Stimulated activated naive CD8-positive, alpha-beta T cell treated with anti-CD3 and anti-CD28 coated beads, Interleukin-15, amount 100 ng/mL, for 72 hours (primary cell): Measurements from ENCODE around the gene SLC39A8.
A peak's percentile ranks its signal among the peaks of the same experiment; 100 is the strongest.
"Not testable (repeated sequence)": the region's sequence is repeated elsewhere in the genome, so short reads cannot be mapped to it uniquely, and the experiment has no call there.

Experiments
- ATAC-seq: fragments of 150-1000 bp; cut with Tn5 transposase; 2 replicates; pipeline ENCODE4 v1.10.0; 2021; ENCODE audit warnings: mild to moderate bottlenecking, moderate library complexity
- DNase-seq, 2 donors: peaks; one replicate each; pipeline ENCODE4 v3.0.0; 2021 to 2022
- H3K27ac Mint-ChIP-seq, 2 donors: one replicate each; pipeline ENCODE4 v1.8.0; 2022; ENCODE audit warnings: mild to moderate bottlenecking in 2 of 2, mixed read lengths in 2 of 2, moderate library complexity in 2 of 2
- H3K27me3 Mint-ChIP-seq: one replicate; pipeline ENCODE4 v1.8.0; 2022; ENCODE audit warnings: mixed read lengths
- H3K4me1 Mint-ChIP-seq: one replicate; pipeline ENCODE4 v1.8.0; 2022; ENCODE audit warnings: mild to moderate bottlenecking, mixed read lengths
- H3K4me3 Mint-ChIP-seq, 2 donors: one replicate each; pipeline ENCODE4 v1.8.0; 2022; ENCODE audit warnings: mild to moderate bottlenecking in 2 of 2, mixed read lengths in 2 of 2, moderate library complexity in 1 of 2
- H3K9me3 Mint-ChIP-seq, 2 donors: one replicate each; pipeline ENCODE4 v1.8.0; 2022; ENCODE audit warnings: mixed read lengths in 2 of 2

The SLC39A8 gene

GRCh38 chr4:102344954-102345794 lies at the start of gene SLC39A8:
Gene SLC39A8 (minus strand): TSS chr4:102345482. CDS start chr4:102344662, 820 bp downstream.
- Mint-ChIP-seq H3K9me3 (no peaks in the 10 kb centered on the region), H3K4me1 (peaks cover 41% of the 10 kb centered on the region), H3K27me3 (no peaks in the 10 kb centered on the region), H3K27ac (peak within 1 kb of the TSS; percentile 92 to 94), H3K4me3 (peak within 1 kb of the TSS; percentile 83 to 86)
- ATAC-seq = peak; percentile 85
- DNase-seq = peak; percentile 86 to 93

- peaks cover 10% of the 10 kb centered on the region for H3K27me3 Mint-ChIP-seq
- DNase-seq = no peak
- H3K4me1 Mint-ChIP-seq = peaks cover 27% of the 10 kb centered on the region
- no peak overlapping the region for H3K4me3 Mint-ChIP-seq
- H3K27ac Mint-ChIP-seq = no peak overlapping the region
- no peak for ATAC-seq
- peaks cover 0 to 3% of the 10 kb centered on the region in 2 donors for H3K9me3 Mint-ChIP-seq
These were observed 46.9 kb upstream of the SLC39A8 start for GRCh38 chr4:102392033-102392744.

GRCh38 chr4:102390438-102390837 lies 45.2 kb upstream of the SLC39A8 start:
- Mint-ChIP-seq H3K4me1 (peaks cover 27% of the 10 kb centered on the region), H3K9me3 (peaks cover 0 to 3% of the 10 kb centered on the region in 2 donors), H3K27me3 (peaks cover 16% of the 10 kb centered on the region), H3K4me3 (peak overlapping the region in 1 of 2 donors; percentile 41), H3K27ac (peak overlapping the region in 1 of 2 donors; percentile 59)
- DNase-seq (peak; percentile 10 to 18), ATAC-seq (peak; percentile 100)

GRCh38 chr4:102388611-102389010 lies 43.3 kb upstream of the SLC39A8 start:
- DNase-seq = no peak
- peaks cover 27% of the 10 kb centered on the region for H3K4me1 Mint-ChIP-seq
- ATAC-seq = no peak
- H3K9me3 Mint-ChIP-seq = peaks cover 0 to 3% of the 10 kb centered on the region in 2 donors
- no peak overlapping the region for H3K4me3 Mint-ChIP-seq
- H3K27ac Mint-ChIP-seq = no peak overlapping the region
- peaks cover 16% of the 10 kb centered on the region for H3K27me3 Mint-ChIP-seq

- Mint-ChIP-seq H3K4me1 (peaks cover 27% of the 10 kb centered on the region), H3K27me3 (peaks cover 25% of the 10 kb centered on the region), H3K27ac (no peak overlapping the region), H3K9me3 (peaks cover 0 to 3% of the 10 kb centered on the region in 2 donors), H3K4me3 (no peak overlapping the region)
- DNase-seq (no peak), ATAC-seq (no peak)
These were observed 42.4 kb upstream of the SLC39A8 start for GRCh38 chr4:102387552-102388150.

GRCh38 chr4:102386966-102387365 lies 41.7 kb upstream of the SLC39A8 start:
- no peak for DNase-seq
- no peak for ATAC-seq
- Mint-ChIP-seq H3K27ac (no peak overlapping the region), H3K4me1 (peaks cover 27% of the 10 kb centered on the region), H3K27me3 (peaks cover 32% of the 10 kb centered on the region), H3K9me3 (peaks cover 3% of the 10 kb centered on the region in 2 donors), H3K4me3 (no peak overlapping the region)

- not testable (repeated sequence) for DNase-seq, ATAC-seq, H3K27ac Mint-ChIP-seq, H3K4me1 Mint-ChIP-seq, H3K4me3 Mint-ChIP-seq
- Mint-ChIP-seq H3K27me3 (peaks cover 25% of the 10 kb centered on the region), H3K9me3 (peaks cover 17 to 33% of the 10 kb centered on the region in 2 donors)
These were observed 35.0 kb upstream of the SLC39A8 start for GRCh38 chr4:102380253-102380652.

GRCh38 chr4:102362922-102363432 lies 17.7 kb upstream of the SLC39A8 start:
- Mint-ChIP-seq H3K27ac (no peak overlapping the region), H3K4me3 (no peak overlapping the region), H3K9me3 (peaks cover 0 to 11% of the 10 kb centered on the region in 2 donors), H3K4me1 (no peaks in the 10 kb centered on the region), H3K27me3 (no peaks in the 10 kb centered on the region)
- no peak for ATAC-seq
- DNase-seq = no peak

- Mint-ChIP-seq H3K4me1 (no peaks in the 10 kb centered on the region), H3K27me3 (no peaks in the 10 kb centered on the region), H3K9me3 (no peaks in the 10 kb centered on the region), H3K4me3 (no peak overlapping the region), H3K27ac (no peak overlapping the region)
- no peak for ATAC-seq
- no peak for DNase-seq
These were observed 12.8 kb upstream of the SLC39A8 start for GRCh38 chr4:102358128-102358527.

GRCh38 chr4:102357637-102358036 lies 12.4 kb upstream of the SLC39A8 start:
- H3K9me3 Mint-ChIP-seq, H3K27me3 Mint-ChIP-seq, H3K27ac Mint-ChIP-seq, H3K4me3 Mint-ChIP-seq, DNase-seq, ATAC-seq, H3K4me1 Mint-ChIP-seq: not testable (repeated sequence)

- no peak for DNase-seq
- ATAC-seq = no peak
- H3K9me3 Mint-ChIP-seq = no peaks in the 10 kb centered on the region
- H3K4me3 Mint-ChIP-seq = no peak overlapping the region
- no peaks in the 10 kb centered on the region for H3K27me3 Mint-ChIP-seq
- H3K4me1 Mint-ChIP-seq = no peaks in the 10 kb centered on the region
- H3K27ac Mint-ChIP-seq = no peak overlapping the region
These were observed 11.4 kb upstream of the SLC39A8 start for GRCh38 chr4:102356562-102357202.

- Mint-ChIP-seq H3K9me3 (no peaks in the 10 kb centered on the region), H3K27me3 (no peaks in the 10 kb centered on the region), H3K4me3 (no peak overlapping the region), H3K4me1 (no peaks in the 10 kb centered on the region), H3K27ac (no peak overlapping the region)
- no peak for DNase-seq
- no peak for ATAC-seq
These were observed 10.5 kb upstream of the SLC39A8 start for GRCh38 chr4:102355748-102356147.

- H3K4me3 Mint-ChIP-seq = no peak overlapping the region
- no peaks in the 10 kb centered on the region for H3K4me1 Mint-ChIP-seq
- H3K27me3 Mint-ChIP-seq = no peaks in the 10 kb centered on the region
- no peaks in the 10 kb centered on the region for H3K9me3 Mint-ChIP-seq
- ATAC-seq (no peak), DNase-seq (no peak)
- H3K27ac Mint-ChIP-seq = no peak overlapping the region
These were observed 9.6 kb upstream of the SLC39A8 start for GRCh38 chr4:102354671-102355454.

GRCh38 chr4:102352781-102353180 lies 7.5 kb upstream of the SLC39A8 start:
- peak overlapping the region in 1 of 2 donors; percentile 75 for H3K27ac Mint-ChIP-seq
- no peaks in the 10 kb centered on the region for H3K4me1 Mint-ChIP-seq
- no peak for DNase-seq

More at GRCh38 chr4:102352781-102353180, 7.5 kb upstream of the SLC39A8 start:
- no peaks in the 10 kb centered on the region for H3K27me3 Mint-ChIP-seq
- ATAC-seq = no peak
- H3K9me3 Mint-ChIP-seq = no peaks in the 10 kb centered on the region
- no peak overlapping the region for H3K4me3 Mint-ChIP-seq
